Eye (tissue), 1 donor: ENCODE data around the gene CDC73.

Experiments used
- DNase-seq: peaks from one replicate; pipeline ENCODE4 v3.0.0-alpha.2; 2015

The CDC73 gene

GRCh38 chr1:193303849-193304248 lies 182.0 kb downstream of the CDC73 start:
- DNase-seq = no peak
